Measurements from ENCODE around the gene CSF1R.

DNA sequence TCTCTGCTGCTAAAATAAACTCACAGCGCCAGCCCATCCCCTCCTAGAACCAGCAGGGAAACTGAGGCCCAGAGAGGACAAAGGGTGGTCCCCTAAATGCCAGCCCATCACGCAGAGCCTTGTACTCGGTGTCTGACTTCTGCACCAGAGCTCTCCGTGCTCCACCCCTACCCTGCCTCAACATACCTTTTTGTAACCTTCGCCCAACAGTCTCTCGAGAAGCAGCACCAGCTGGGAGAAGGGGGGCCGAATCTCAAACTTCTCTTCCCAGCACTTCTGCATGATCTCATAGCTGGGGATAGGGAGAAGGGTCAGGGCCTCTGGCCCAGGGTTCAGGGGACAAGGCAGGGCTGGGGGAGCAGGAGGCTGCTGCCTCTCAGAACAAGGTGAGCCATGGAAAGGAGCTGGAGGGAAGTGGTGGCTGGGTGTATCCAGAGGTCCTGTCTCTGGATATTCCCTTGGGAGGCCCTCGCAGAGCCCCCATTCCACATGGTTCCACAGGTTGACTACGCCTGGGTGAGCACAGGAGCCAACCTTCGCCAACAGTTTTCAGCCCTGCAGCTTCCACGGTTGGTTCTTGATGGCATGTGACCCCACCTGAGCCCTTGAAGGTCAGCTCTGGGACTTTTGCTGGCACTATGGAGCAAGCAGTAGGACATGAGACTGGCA, 32.3 kb upstream of the CSF1R start:
- TF ChIP-seq RAD21 (IDR thresholded peaks at IDR 0.05; ENCODE audit: low read depth), result no peak
- TF ChIP-seq FOXM1 (IDR thresholded peaks at IDR 0.05; ENCODE audit: borderline replicate concordance, low read depth), result no peak
- TF ChIP-seq, protein P1, sequence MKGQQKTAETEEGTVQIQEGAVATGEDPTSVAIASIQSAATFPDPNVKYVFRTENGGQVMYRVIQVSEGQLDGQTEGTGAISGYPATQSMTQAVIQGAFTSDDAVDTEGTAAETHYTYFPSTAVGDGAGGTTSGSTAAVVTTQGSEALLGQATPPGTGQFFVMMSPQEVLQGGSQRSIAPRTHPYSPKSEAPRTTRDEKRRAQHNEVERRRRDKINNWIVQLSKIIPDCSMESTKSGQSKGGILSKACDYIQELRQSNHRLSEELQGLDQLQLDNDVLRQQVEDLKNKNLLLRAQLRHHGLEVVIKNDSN (IDR thresholded peaks at IDR 0.05), result no peak
- no peak for TF ChIP-seq TAF1 (IDR thresholded peaks at IDR 0.05; ENCODE audit: low read depth)
- TF ChIP-seq CREB1 (IDR thresholded peaks at IDR 0.05; ENCODE audit: low read depth), result no peak
- no peak for TF ChIP-seq ZBTB7A (IDR thresholded peaks at IDR 0.05; ENCODE audit: low read depth)
